H9 (cell line): Measurements from ENCODE around the gene PRF1. TPM values are rescaled to one million over a fixed set of nuclear protein-coding genes. Genes with fewer than 3 reads are reported as not detected.

ENCODE experiments used
- DNase-seq: peaks from one replicate; pipeline ENCODE4 v3.0.0-alpha.2; 2017
- H2AFZ ChIP-seq: one replicate; pipeline ENCODE4 v1.6.1; 2013; ENCODE audit warnings: mild to moderate bottlenecking, low read length, control low read depth, moderate library complexity
- H2AK5ac ChIP-seq: 2 replicates; pipeline ENCODE4 v1.6.1; 2013; ENCODE audit warnings: low read length, control low read depth, mixed read lengths; ENCODE audit not compliant: insufficient read length
- H2BK120ac ChIP-seq: one replicate; pipeline ENCODE4 v1.6.1; 2013; ENCODE audit warnings: low read depth, mild to moderate bottlenecking, low read length, control low read depth, inconsistent platforms; ENCODE audit not compliant: poor library complexity, severe bottlenecking
- H2BK12ac ChIP-seq: 2 replicates; pipeline ENCODE4 v1.6.1; 2013; ENCODE audit warnings: low read length, control low read depth, mixed read lengths, low read depth; ENCODE audit not compliant: insufficient read length
- H2BK15ac ChIP-seq: 2 replicates; pipeline ENCODE4 v1.6.1; 2013; ENCODE audit warnings: low read depth, low read length, control low read depth
- H2BK20ac ChIP-seq: one replicate; pipeline ENCODE4 v1.6.1; 2013; ENCODE audit warnings: low read depth, mild to moderate bottlenecking, low read length, control low read depth, inconsistent platforms; ENCODE audit not compliant: poor library complexity, severe bottlenecking
- H2BK5ac ChIP-seq: 2 replicates; pipeline ENCODE4 v1.6.1; 2013; ENCODE audit warnings: low read length, control low read depth, mixed read lengths; ENCODE audit not compliant: insufficient read length
- H3K14ac ChIP-seq: 2 replicates; pipeline ENCODE4 v1.6.1; 2013; ENCODE audit warnings: low read length, control low read depth; ENCODE audit not compliant: insufficient read depth
- H3K18ac ChIP-seq: 2 replicates; pipeline ENCODE4 v1.6.1; 2013; ENCODE audit warnings: low read depth, mild to moderate bottlenecking, mixed read lengths, low read length, control low read depth; ENCODE audit not compliant: insufficient read length
- H3K23ac ChIP-seq: 2 replicates; pipeline ENCODE4 v1.6.1; 2013; ENCODE audit warnings: low read length, control low read depth, mixed read lengths, low read depth; ENCODE audit not compliant: insufficient read length
- H3K23me2 ChIP-seq: 2 replicates; pipeline ENCODE4 v1.6.1; 2013; ENCODE audit warnings: low read depth, mild to moderate bottlenecking, mixed read lengths, low read length, control low read depth; ENCODE audit not compliant: insufficient read length, poor library complexity, severe bottlenecking
- H3K27ac ChIP-seq: 2 replicates; pipeline ENCODE4 v1.5.1; 2013; ENCODE audit warnings: low read length, control low read depth, mixed read lengths, low read depth; ENCODE audit not compliant: insufficient read length
- H3K27me3 ChIP-seq: 2 replicates; pipeline ENCODE4 v1.6.1; 2013; ENCODE audit warnings: low read length, control low read depth, inconsistent platforms; ENCODE audit not compliant: insufficient read depth
- H3K4ac ChIP-seq: 2 replicates; pipeline ENCODE4 v1.6.1; 2013; ENCODE audit warnings: low read depth, mild to moderate bottlenecking, control low read depth, inconsistent platforms, low read length, moderate library complexity
- H3K4me1 ChIP-seq: 2 replicates; pipeline ENCODE4 v1.6.1; 2013; ENCODE audit warnings: low read length, control low read depth, inconsistent platforms; ENCODE audit not compliant: insufficient read depth
- H3K4me2 ChIP-seq: 2 replicates; pipeline ENCODE4 v1.6.1; 2013; ENCODE audit warnings: low read length, control low read depth, mixed read lengths; ENCODE audit not compliant: insufficient read length, insufficient read depth
- H3K56ac ChIP-seq: 2 replicates; pipeline ENCODE4 v1.6.1; 2013; ENCODE audit warnings: low read depth, mild to moderate bottlenecking, mixed read lengths, low read length, control low read depth; ENCODE audit not compliant: insufficient read length
- H3K79me1 ChIP-seq: 2 replicates; pipeline ENCODE4 v1.6.1; 2013; ENCODE audit warnings: low read depth, mild to moderate bottlenecking, moderate library complexity, low read length, control low read depth, inconsistent platforms; ENCODE audit not compliant: insufficient read depth, poor library complexity, severe bottlenecking
- H3K79me2 ChIP-seq: 2 replicates; pipeline ENCODE4 v1.6.1; 2013; ENCODE audit warnings: low read length, control low read depth, inconsistent platforms; ENCODE audit not compliant: insufficient read depth
- H3K9ac ChIP-seq: 2 replicates; pipeline ENCODE4 v1.6.1; 2013; ENCODE audit warnings: low read length, control low read depth, mixed read lengths; ENCODE audit not compliant: insufficient read length; ENCODE audit errors: extremely low read depth
- H3K9me3 ChIP-seq: one replicate; pipeline ENCODE4 v1.6.1; 2013; ENCODE audit warnings: low read depth, low read length, inconsistent platforms; ENCODE audit not compliant: control insufficient read depth
- H3T11ph ChIP-seq: one replicate; pipeline ENCODE4 v1.6.1; 2013; ENCODE audit warnings: mild to moderate bottlenecking, low read length, control low read depth, inconsistent platforms
- H4K20me1 ChIP-seq: one replicate; pipeline ENCODE4 v1.6.1; 2013; ENCODE audit not compliant: control insufficient read depth, insufficient read length, insufficient read depth
- H4K5ac ChIP-seq: 2 replicates; pipeline ENCODE4 v1.6.1; 2013; ENCODE audit warnings: low read depth, mild to moderate bottlenecking, mixed read lengths, low read length, control low read depth; ENCODE audit not compliant: insufficient read length
- H4K8ac ChIP-seq: replicated peaks from 2 replicates; pipeline ENCODE4 v1.6.1; 2013; ENCODE audit warnings: low read length, control low read depth, mixed read lengths, low read depth; ENCODE audit not compliant: insufficient read length
- H4K91ac ChIP-seq: 2 replicates; pipeline ENCODE4 v1.6.1; 2013; ENCODE audit warnings: low read depth, mild to moderate bottlenecking, moderate library complexity, mixed read lengths, low read length, control low read depth; ENCODE audit not compliant: insufficient read length
- H3K27ac Mint-ChIP-seq, 3 experiments: 2 replicates in 2 of 3; 3 replicates in 1 of 3; pipeline ENCODE4 v1.8.0; 2020 to 2021; ENCODE audit warnings: mixed read lengths in 3 of 3, mild to moderate bottlenecking in 1 of 3, moderate library complexity in 1 of 3
- H3K27me3 Mint-ChIP-seq: 2 replicates; pipeline ENCODE4 v1.8.0; 2021; ENCODE audit warnings: low read depth, mild to moderate bottlenecking, moderate library complexity, mixed read lengths
- H3K36me3 Mint-ChIP-seq, 3 experiments: 2 replicates in 2 of 3; 3 replicates in 1 of 3; pipeline ENCODE4 v1.8.0; 2020 to 2021; ENCODE audit warnings: low read depth in 3 of 3, mixed read lengths in 3 of 3; ENCODE audit not compliant: insufficient read depth in 1 of 3
- H3K4me1 Mint-ChIP-seq, 2 experiments: 2 replicates each; pipeline ENCODE4 v1.8.0; 2020; ENCODE audit warnings: mixed read lengths in 2 of 2
- H3K4me3 Mint-ChIP-seq, 2 experiments: 2 replicates in 1 of 2; 3 replicates in 1 of 2; pipeline ENCODE4 v1.8.0; 2020 to 2021; ENCODE audit warnings: mild to moderate bottlenecking in 2 of 2, mixed read lengths in 2 of 2, moderate library complexity in 1 of 2
- H3K9me3 Mint-ChIP-seq, 2 experiments: 2 replicates in 1 of 2; 3 replicates in 1 of 2; pipeline ENCODE4 v1.8.0; 2020; ENCODE audit warnings: mild to moderate bottlenecking in 2 of 2, mixed read lengths in 2 of 2, moderate library complexity in 1 of 2
- WGBS: extraction: QIAGEN DNeasy Blood & Tissue Kit; methylation state at CpG from one replicate; pipeline ENCODE4 v1.1.7; 2013; ENCODE audit warnings: missing lambda C conversion rate, low lambda C conversion rate, mixed read lengths; ENCODE audit not compliant: insufficient read length; ENCODE audit errors: extremely low coverage; 5-methylcytosine and 5-hydroxymethylcytosine counted together
- total RNA-seq: library from RNA; stranded (reverse); gene quantifications from 2 replicates; pipeline ENCODE4 v1.2.1, GENCODE V29; 2021
- TF ChIP-seq, protein P1 (sequence below): fragments of 200-600 bp; sonication (generic); conservative IDR thresholded peaks from 3 replicates; pipeline ENCODE4 v1.8.0; 2021; ENCODE audit warnings: antibody characterized with exemption, mild to moderate bottlenecking

PRF1 gene
- total RNA-seq, 1 experiment from 2014 or later = not detected

DNA sequence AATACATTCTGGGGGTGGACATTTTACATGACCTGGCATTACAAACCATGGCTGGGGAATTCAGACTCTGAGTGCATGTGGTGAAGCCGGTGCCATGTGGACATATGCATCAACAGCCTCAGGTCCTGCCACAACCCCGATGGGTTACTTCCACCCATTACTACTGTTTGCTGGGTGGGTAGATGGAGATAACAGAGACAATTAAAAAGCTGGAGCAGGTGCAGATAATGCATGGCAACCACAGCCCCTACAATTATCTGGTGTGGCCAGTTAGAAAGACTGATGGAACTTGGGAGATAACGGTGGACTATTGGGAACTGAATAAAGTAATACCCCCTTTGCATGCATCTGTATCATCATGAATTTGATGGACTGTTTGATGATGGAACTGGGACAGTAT lies 48.2 kb upstream of the PRF1 start:
- Histone ChIP-seq H3K9me3 (peaks cover 46% of the 10 kb centered on the region), H2BK20ac (no peak overlapping the region)

More for the DNA sequence above, 48.2 kb upstream of the PRF1 start:
- Histone ChIP-seq H2BK120ac (no peak overlapping the region), H3K79me2 (no peaks in the 10 kb centered on the region), H3K56ac (no peak overlapping the region), H3K27ac (no peak overlapping the region), H3T11ph (no peak overlapping the region), H3K4me2 (no peak overlapping the region), H3K4ac (no peak overlapping the region), H2BK12ac (no peak overlapping the region), H3K18ac (no peak overlapping the region), H3K9ac (no peak overlapping the region), H3K79me1 (no peaks in the 10 kb centered on the region), H2BK5ac (no peak overlapping the region), H2BK15ac (no peak overlapping the region), H3K23me2 (no peaks in the 10 kb centered on the region), H4K91ac (no peak overlapping the region), H4K8ac (no peak overlapping the region), H2AK5ac (no peak overlapping the region), H2AFZ (no peak overlapping the region), H4K5ac (no peak overlapping the region), H4K20me1 (no peaks in the 10 kb centered on the region), H3K23ac (no peak overlapping the region), H3K27me3 (no peaks in the 10 kb centered on the region), H3K4me1 (no peaks in the 10 kb centered on the region), H3K14ac (no peak overlapping the region)
- H3K9me3 Mint-ChIP-seq = peaks cover 49 to 54% of the 10 kb centered on the region in 2 experiments
- TF ChIP-seq, protein P1, sequence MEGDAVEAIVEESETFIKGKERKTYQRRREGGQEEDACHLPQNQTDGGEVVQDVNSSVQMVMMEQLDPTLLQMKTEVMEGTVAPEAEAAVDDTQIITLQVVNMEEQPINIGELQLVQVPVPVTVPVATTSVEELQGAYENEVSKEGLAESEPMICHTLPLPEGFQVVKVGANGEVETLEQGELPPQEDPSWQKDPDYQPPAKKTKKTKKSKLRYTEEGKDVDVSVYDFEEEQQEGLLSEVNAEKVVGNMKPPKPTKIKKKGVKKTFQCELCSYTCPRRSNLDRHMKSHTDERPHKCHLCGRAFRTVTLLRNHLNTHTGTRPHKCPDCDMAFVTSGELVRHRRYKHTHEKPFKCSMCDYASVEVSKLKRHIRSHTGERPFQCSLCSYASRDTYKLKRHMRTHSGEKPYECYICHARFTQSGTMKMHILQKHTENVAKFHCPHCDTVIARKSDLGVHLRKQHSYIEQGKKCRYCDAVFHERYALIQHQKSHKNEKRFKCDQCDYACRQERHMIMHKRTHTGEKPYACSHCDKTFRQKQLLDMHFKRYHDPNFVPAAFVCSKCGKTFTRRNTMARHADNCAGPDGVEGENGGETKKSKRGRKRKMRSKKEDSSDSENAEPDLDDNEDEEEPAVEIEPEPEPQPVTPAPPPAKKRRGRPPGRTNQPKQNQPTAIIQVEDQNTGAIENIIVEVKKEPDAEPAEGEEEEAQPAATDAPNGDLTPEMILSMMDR = no peak
- H3K4me3 Mint-ChIP-seq = no peak overlapping the region
- DNase-seq = no peak
- H3K27ac Mint-ChIP-seq = no peak overlapping the region
- peaks cover 14 to 43% (median 28%) of the 10 kb centered on the region in 3 experiments; a peak in 6 of 7 replicates for H3K36me3 Mint-ChIP-seq
- WGBS = no CpG with 5 or more reads among the region's 3 CpGs
- peaks cover 0 to 1% of the 10 kb centered on the region in 2 experiments; a peak in 2 of 4 replicates for H3K4me1 Mint-ChIP-seq
- H3K27me3 Mint-ChIP-seq = peaks cover 1% of the 10 kb centered on the region
